Endothelial cell of umbilical vein (primary cell): ENCODE data around the gene USP37.

Source experiments
- CTCF ChIP-seq, 2 donors: IDR thresholded peaks; 1 replicate in 1 of 2; 2 replicates in 1 of 2; pipeline ENCODE4 v1.5.1; 2011; ENCODE audit warnings: low read length in 2 of 2, mild to moderate bottlenecking in 2 of 2, moderate library complexity in 2 of 2, control low read depth in 1 of 2, inconsistent platforms in 1 of 2, low read depth in 1 of 2; ENCODE audit not compliant: insufficient read depth in 1 of 2; ENCODE audit errors: extremely low read depth in 1 of 2
- EZH2 ChIP-seq: IDR thresholded peaks from 2 replicates; pipeline ENCODE4 v1.6.1; 2012; ENCODE audit warnings: borderline replicate concordance, low read depth, mild to moderate bottlenecking, moderate library complexity, low read length, inconsistent platforms; ENCODE audit not compliant: severe bottlenecking
- FOS ChIP-seq: IDR thresholded peaks from 2 replicates; pipeline ENCODE4 v1.6.1; 2011; ENCODE audit warnings: mild to moderate bottlenecking, low read length, moderate library complexity, borderline replicate concordance; ENCODE audit not compliant: insufficient read depth
- GATA2 ChIP-seq: IDR thresholded peaks from 2 replicates; pipeline ENCODE4 v1.7.0; 2011; ENCODE audit warnings: low read depth, mild to moderate bottlenecking, moderate library complexity, mixed read lengths, low read length; ENCODE audit not compliant: insufficient read length, insufficient read depth
- JUN ChIP-seq: IDR thresholded peaks from 2 replicates; pipeline ENCODE4 v1.6.1; 2011; ENCODE audit warnings: borderline replicate concordance, low read depth; ENCODE audit not compliant: insufficient read length, insufficient read depth
- POLR2A ChIP-seq: IDR thresholded peaks from 2 replicates; pipeline ENCODE4 v1.6.1; 2012; ENCODE audit warnings: low read depth, mild to moderate bottlenecking, control low read depth, low read length
- POLR2AphosphoS5 ChIP-seq: IDR thresholded peaks from 2 replicates; pipeline ENCODE4 v1.6.1; 2012; ENCODE audit warnings: low read depth, mild to moderate bottlenecking, control low read depth, low read length, moderate library complexity; ENCODE audit not compliant: insufficient read depth

GRCh38 chr2:218429911-218430692 lies 138.0 kb downstream of the USP37 start:
- TF ChIP-seq CTCF (IDR thresholded peaks at IDR 0.05; ENCODE audit: extremely low read depth in 1 of 2, insufficient read depth in 1 of 2, low read depth in 1 of 2, low read length in 2 of 2) (no peak), POLR2A (no peak), POLR2AphosphoS5 (no peak), JUN (no peak), EZH2 (no peak), FOS (no peak), GATA2 (no peak)
